SK-MEL-5 (cell line): ENCODE results near the gene PNMT. TPM values are rescaled to one million over a fixed set of nuclear protein-coding genes. Genes with fewer than 3 reads are reported as not detected.

Source experiments
- DNase-seq: peaks from one replicate; pipeline ENCODE4 v3.0.0-alpha.2; 2016; ENCODE audit warnings: low read depth, low spot score
- in situ Hi-C: cut with HindIII; loops from 2 replicates; pipeline ENCODE4 v1.10.0; 2016; ENCODE audit warnings: low sequenced_read_pairs, high pct_unique_total_duplicates, low pct_unique_long_range_greater_than_20kb
- total RNA-seq: library from RNA; depleted of rRNA; stranded (reverse); fragments of >200 nt; shearing (Covaris generic); gene quantifications from 2 replicates; pipeline ENCODE4 v1.2.3, GENCODE V29; 2014

Gene PNMT
- total RNA-seq, 1 experiment from 2014 or later: not detected

GRCh38 chr17:39663340-39663687 is 4.9 kb upstream of the PNMT start:
- DNase-seq: no peak
- in situ Hi-C loops: no loop called here

GRCh38 chr17:39663688-39664580 is 4.3 kb upstream of the PNMT start:
- DNase-seq: peak; percentile 37
- in situ Hi-C loops: no loop called here

- in situ Hi-C loops: no loop called here
- no peak for DNase-seq
Observed at GRCh38 chr17:39664581-39665561, 3.4 kb upstream of the PNMT start, which contains the start of gene TCAP. Gene TCAP (plus strand): TSS chr17:39665349. CDS start chr17:39665360, 11 bp downstream.

- DNase-seq: peak; percentile 34
- in situ Hi-C loops: no loop called here
Observed at GRCh38 chr17:39665642-39666224, 2.5 kb upstream of the PNMT start.

GRCh38 chr17:39666231-39666600 is 2.0 kb upstream of the PNMT start:
- in situ Hi-C loops: no loop called here
- DNase-seq: no peak

GRCh38 chr17:39666601-39667261 is 1.5 kb upstream of the PNMT start:
- no peak for DNase-seq
- in situ Hi-C loops: no loop called here

GRCh38 chr17:39667262-39667944 is 850 bp upstream of the PNMT start:
- in situ Hi-C loops: no loop called here
- no peak for DNase-seq

GRCh38 chr17:39669897-39670735 is 1.9 kb downstream of the PNMT start:
- in situ Hi-C loops: no loop called here

GRCh38 chr17:39670746-39671145 is 2.5 kb downstream of the PNMT start:
- no peak for DNase-seq
- in situ Hi-C loops: no loop called here

More at GRCh38 chr17:39669897-39670735, 1.9 kb downstream of the PNMT start:
- no peak for DNase-seq

GRCh38 chr17:39671651-39672521 is 3.6 kb downstream of the PNMT start:
- in situ Hi-C loops: no loop called here
- peak; percentile 60 for DNase-seq

- no peak for DNase-seq
- in situ Hi-C loops: no loop called here
Observed at GRCh38 chr17:39672522-39673334, 4.5 kb downstream of the PNMT start.

- in situ Hi-C loops: no loop called here
- no peak for DNase-seq
Observed at GRCh38 chr17:39673335-39674081, 5.3 kb downstream of the PNMT start.

- DNase-seq: no peak
- in situ Hi-C loops: no loop called here
Observed at GRCh38 chr17:39674179-39674578, 5.9 kb downstream of the PNMT start.
